ENCODE measurements around the gene RGS19.

GRCh38 chr20:64096535-64096934, 17.2 kb upstream of the RGS19 start:
- TF ChIP-seq TAF1 (IDR thresholded peaks at IDR 0.05; ENCODE audit: low read depth) (no peak), CEBPB (IDR thresholded peaks at IDR 0.05) (no peak), YY1 (IDR thresholded peaks at IDR 0.05; ENCODE audit: low read depth) (no peak), REST (IDR thresholded peaks at IDR 0.05; ENCODE audit: low read depth) (no peak), CREB1 (IDR thresholded peaks at IDR 0.05; ENCODE audit: low read depth) (no peak), FOXM1 (IDR thresholded peaks at IDR 0.05; ENCODE audit: borderline replicate concordance, low read depth) (no peak), EP300 (IDR thresholded peaks at IDR 0.05; ENCODE audit: borderline replicate concordance) (no peak), ZBTB7A (IDR thresholded peaks at IDR 0.05; ENCODE audit: low read depth) (no peak), MAX (IDR thresholded peaks at IDR 0.05) (no peak), RAD21 (IDR thresholded peaks at IDR 0.05; ENCODE audit: low read depth) (no peak)
